H9 (cell line): ENCODE results near the gene VIT. TPM values are rescaled to one million over a fixed set of nuclear protein-coding genes. Genes with fewer than 3 reads are reported as not detected.

Experiments
- DNase-seq: peaks from one replicate; pipeline ENCODE4 v3.0.0-alpha.2; 2017
- H2AFZ ChIP-seq: one replicate; pipeline ENCODE4 v1.6.1; 2013; ENCODE audit warnings: mild to moderate bottlenecking, low read length, control low read depth, moderate library complexity
- H2AK5ac ChIP-seq: 2 replicates; pipeline ENCODE4 v1.6.1; 2013; ENCODE audit warnings: low read length, control low read depth, mixed read lengths; ENCODE audit not compliant: insufficient read length
- H2BK120ac ChIP-seq: one replicate; pipeline ENCODE4 v1.6.1; 2013; ENCODE audit warnings: low read depth, mild to moderate bottlenecking, low read length, control low read depth, inconsistent platforms; ENCODE audit not compliant: poor library complexity, severe bottlenecking
- H2BK12ac ChIP-seq: 2 replicates; pipeline ENCODE4 v1.6.1; 2013; ENCODE audit warnings: low read length, control low read depth, mixed read lengths, low read depth; ENCODE audit not compliant: insufficient read length
- H2BK15ac ChIP-seq: 2 replicates; pipeline ENCODE4 v1.6.1; 2013; ENCODE audit warnings: low read depth, low read length, control low read depth
- H2BK20ac ChIP-seq: one replicate; pipeline ENCODE4 v1.6.1; 2013; ENCODE audit warnings: low read depth, mild to moderate bottlenecking, low read length, control low read depth, inconsistent platforms; ENCODE audit not compliant: poor library complexity, severe bottlenecking
- H2BK5ac ChIP-seq: 2 replicates; pipeline ENCODE4 v1.6.1; 2013; ENCODE audit warnings: low read length, control low read depth, mixed read lengths; ENCODE audit not compliant: insufficient read length
- H3K14ac ChIP-seq: 2 replicates; pipeline ENCODE4 v1.6.1; 2013; ENCODE audit warnings: low read length, control low read depth; ENCODE audit not compliant: insufficient read depth
- H3K18ac ChIP-seq: 2 replicates; pipeline ENCODE4 v1.6.1; 2013; ENCODE audit warnings: low read depth, mild to moderate bottlenecking, mixed read lengths, low read length, control low read depth; ENCODE audit not compliant: insufficient read length
- H3K23ac ChIP-seq: 2 replicates; pipeline ENCODE4 v1.6.1; 2013; ENCODE audit warnings: low read length, control low read depth, mixed read lengths, low read depth; ENCODE audit not compliant: insufficient read length
- H3K23me2 ChIP-seq: 2 replicates; pipeline ENCODE4 v1.6.1; 2013; ENCODE audit warnings: low read depth, mild to moderate bottlenecking, mixed read lengths, low read length, control low read depth; ENCODE audit not compliant: insufficient read length, poor library complexity, severe bottlenecking
- H3K27ac ChIP-seq: 2 replicates; pipeline ENCODE4 v1.5.1; 2013; ENCODE audit warnings: low read length, control low read depth, mixed read lengths, low read depth; ENCODE audit not compliant: insufficient read length
- H3K27me3 ChIP-seq: 2 replicates; pipeline ENCODE4 v1.6.1; 2013; ENCODE audit warnings: low read length, control low read depth, inconsistent platforms; ENCODE audit not compliant: insufficient read depth
- H3K4ac ChIP-seq: 2 replicates; pipeline ENCODE4 v1.6.1; 2013; ENCODE audit warnings: low read depth, mild to moderate bottlenecking, control low read depth, inconsistent platforms, low read length, moderate library complexity
- H3K4me1 ChIP-seq: 2 replicates; pipeline ENCODE4 v1.6.1; 2013; ENCODE audit warnings: low read length, control low read depth, inconsistent platforms; ENCODE audit not compliant: insufficient read depth
- H3K4me2 ChIP-seq: 2 replicates; pipeline ENCODE4 v1.6.1; 2013; ENCODE audit warnings: low read length, control low read depth, mixed read lengths; ENCODE audit not compliant: insufficient read length, insufficient read depth
- H3K56ac ChIP-seq: 2 replicates; pipeline ENCODE4 v1.6.1; 2013; ENCODE audit warnings: low read depth, mild to moderate bottlenecking, mixed read lengths, low read length, control low read depth; ENCODE audit not compliant: insufficient read length
- H3K79me1 ChIP-seq: 2 replicates; pipeline ENCODE4 v1.6.1; 2013; ENCODE audit warnings: low read depth, mild to moderate bottlenecking, moderate library complexity, low read length, control low read depth, inconsistent platforms; ENCODE audit not compliant: insufficient read depth, poor library complexity, severe bottlenecking
- H3K79me2 ChIP-seq: 2 replicates; pipeline ENCODE4 v1.6.1; 2013; ENCODE audit warnings: low read length, control low read depth, inconsistent platforms; ENCODE audit not compliant: insufficient read depth
- H3K9ac ChIP-seq: 2 replicates; pipeline ENCODE4 v1.6.1; 2013; ENCODE audit warnings: low read length, control low read depth, mixed read lengths; ENCODE audit not compliant: insufficient read length; ENCODE audit errors: extremely low read depth
- H3K9me3 ChIP-seq: one replicate; pipeline ENCODE4 v1.6.1; 2013; ENCODE audit warnings: low read depth, low read length, inconsistent platforms; ENCODE audit not compliant: control insufficient read depth
- H3T11ph ChIP-seq: one replicate; pipeline ENCODE4 v1.6.1; 2013; ENCODE audit warnings: mild to moderate bottlenecking, low read length, control low read depth, inconsistent platforms
- H4K20me1 ChIP-seq: one replicate; pipeline ENCODE4 v1.6.1; 2013; ENCODE audit not compliant: control insufficient read depth, insufficient read length, insufficient read depth
- H4K5ac ChIP-seq: 2 replicates; pipeline ENCODE4 v1.6.1; 2013; ENCODE audit warnings: low read depth, mild to moderate bottlenecking, mixed read lengths, low read length, control low read depth; ENCODE audit not compliant: insufficient read length
- H4K8ac ChIP-seq: replicated peaks from 2 replicates; pipeline ENCODE4 v1.6.1; 2013; ENCODE audit warnings: low read length, control low read depth, mixed read lengths, low read depth; ENCODE audit not compliant: insufficient read length
- H4K91ac ChIP-seq: 2 replicates; pipeline ENCODE4 v1.6.1; 2013; ENCODE audit warnings: low read depth, mild to moderate bottlenecking, moderate library complexity, mixed read lengths, low read length, control low read depth; ENCODE audit not compliant: insufficient read length
- H3K27ac Mint-ChIP-seq, 3 experiments: 2 replicates in 2 of 3; 3 replicates in 1 of 3; pipeline ENCODE4 v1.8.0; 2020 to 2021; ENCODE audit warnings: mixed read lengths in 3 of 3, mild to moderate bottlenecking in 1 of 3, moderate library complexity in 1 of 3
- H3K27me3 Mint-ChIP-seq: 2 replicates; pipeline ENCODE4 v1.8.0; 2021; ENCODE audit warnings: low read depth, mild to moderate bottlenecking, moderate library complexity, mixed read lengths
- H3K36me3 Mint-ChIP-seq, 3 experiments: 2 replicates in 2 of 3; 3 replicates in 1 of 3; pipeline ENCODE4 v1.8.0; 2020 to 2021; ENCODE audit warnings: low read depth in 3 of 3, mixed read lengths in 3 of 3; ENCODE audit not compliant: insufficient read depth in 1 of 3
- H3K4me1 Mint-ChIP-seq, 2 experiments: 2 replicates each; pipeline ENCODE4 v1.8.0; 2020; ENCODE audit warnings: mixed read lengths in 2 of 2
- H3K4me3 Mint-ChIP-seq, 2 experiments: 2 replicates in 1 of 2; 3 replicates in 1 of 2; pipeline ENCODE4 v1.8.0; 2020 to 2021; ENCODE audit warnings: mild to moderate bottlenecking in 2 of 2, mixed read lengths in 2 of 2, moderate library complexity in 1 of 2
- H3K9me3 Mint-ChIP-seq, 2 experiments: 2 replicates in 1 of 2; 3 replicates in 1 of 2; pipeline ENCODE4 v1.8.0; 2020; ENCODE audit warnings: mild to moderate bottlenecking in 2 of 2, mixed read lengths in 2 of 2, moderate library complexity in 1 of 2
- WGBS: extraction: QIAGEN DNeasy Blood & Tissue Kit; methylation state at CpG from one replicate; pipeline ENCODE4 v1.1.7; 2013; ENCODE audit warnings: missing lambda C conversion rate, low lambda C conversion rate, mixed read lengths; ENCODE audit not compliant: insufficient read length; ENCODE audit errors: extremely low coverage; 5-methylcytosine and 5-hydroxymethylcytosine counted together
- total RNA-seq: library from RNA; stranded (reverse); gene quantifications from 2 replicates; pipeline ENCODE4 v1.2.1, GENCODE V29; 2021
- TF ChIP-seq, protein P1 (sequence below): fragments of 200-600 bp; sonication (generic); conservative IDR thresholded peaks from 3 replicates; pipeline ENCODE4 v1.8.0; 2021; ENCODE audit warnings: antibody characterized with exemption, mild to moderate bottlenecking

The VIT gene
- total RNA-seq, 1 experiment from 2014 or later = 0.15 TPM

DNA sequence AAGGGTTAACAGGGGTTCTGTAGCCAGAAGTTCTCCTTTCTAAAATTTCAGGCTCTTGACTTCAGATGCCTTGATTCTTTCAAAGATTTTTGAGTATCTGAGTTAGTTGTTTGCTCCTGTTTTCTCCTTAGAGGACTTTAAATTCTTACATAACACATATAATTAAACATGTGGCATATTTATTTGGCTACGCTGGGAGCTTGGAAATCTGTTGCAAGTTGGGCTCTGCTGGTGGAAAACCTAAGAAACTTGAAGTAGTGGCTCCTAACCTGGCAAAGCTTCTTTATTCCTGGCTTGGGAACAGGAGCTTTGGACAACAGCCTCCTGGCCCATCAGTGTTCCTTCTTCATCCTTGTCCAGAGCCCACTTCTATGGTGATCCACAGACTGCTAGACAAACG is 72.6 kb downstream of the VIT start:
- H3K36me3 Mint-ChIP-seq = peaks cover 0 to 7% (median 1%) of the 10 kb centered on the region in 3 experiments; a peak in 5 of 7 replicates
- no peak overlapping the region for H3K4me2 ChIP-seq
- no peak overlapping the region for H4K8ac ChIP-seq
- H3K4me3 Mint-ChIP-seq = no peak overlapping the region
- no peak overlapping the region for H3K18ac ChIP-seq
- H3K27ac Mint-ChIP-seq = no peak overlapping the region
- TF ChIP-seq, protein P1, sequence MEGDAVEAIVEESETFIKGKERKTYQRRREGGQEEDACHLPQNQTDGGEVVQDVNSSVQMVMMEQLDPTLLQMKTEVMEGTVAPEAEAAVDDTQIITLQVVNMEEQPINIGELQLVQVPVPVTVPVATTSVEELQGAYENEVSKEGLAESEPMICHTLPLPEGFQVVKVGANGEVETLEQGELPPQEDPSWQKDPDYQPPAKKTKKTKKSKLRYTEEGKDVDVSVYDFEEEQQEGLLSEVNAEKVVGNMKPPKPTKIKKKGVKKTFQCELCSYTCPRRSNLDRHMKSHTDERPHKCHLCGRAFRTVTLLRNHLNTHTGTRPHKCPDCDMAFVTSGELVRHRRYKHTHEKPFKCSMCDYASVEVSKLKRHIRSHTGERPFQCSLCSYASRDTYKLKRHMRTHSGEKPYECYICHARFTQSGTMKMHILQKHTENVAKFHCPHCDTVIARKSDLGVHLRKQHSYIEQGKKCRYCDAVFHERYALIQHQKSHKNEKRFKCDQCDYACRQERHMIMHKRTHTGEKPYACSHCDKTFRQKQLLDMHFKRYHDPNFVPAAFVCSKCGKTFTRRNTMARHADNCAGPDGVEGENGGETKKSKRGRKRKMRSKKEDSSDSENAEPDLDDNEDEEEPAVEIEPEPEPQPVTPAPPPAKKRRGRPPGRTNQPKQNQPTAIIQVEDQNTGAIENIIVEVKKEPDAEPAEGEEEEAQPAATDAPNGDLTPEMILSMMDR = no peak
- no peak overlapping the region for H4K91ac ChIP-seq
- no peak overlapping the region for H3K56ac ChIP-seq
- peaks cover 5 to 7% of the 10 kb centered on the region in 2 experiments for H3K9me3 Mint-ChIP-seq
- H3K4me1 ChIP-seq = no peaks in the 10 kb centered on the region
- no peak overlapping the region for H3K27ac ChIP-seq
- H2BK15ac ChIP-seq = no peak overlapping the region
- no peak overlapping the region for H2BK120ac ChIP-seq
- H2BK5ac ChIP-seq = no peak overlapping the region
- no peak overlapping the region for H2BK12ac ChIP-seq
- no peaks in the 10 kb centered on the region for H3K79me2 ChIP-seq
- no CpG with 5 or more reads among the region's 2 CpGs for whole genome bisulfite sequencing
- no peak overlapping the region for H3K23ac ChIP-seq
- H3K14ac ChIP-seq = no peak overlapping the region
- H3K9me3 ChIP-seq = no peaks in the 10 kb centered on the region
- no peak overlapping the region for H4K5ac ChIP-seq
- no peak overlapping the region for H2AK5ac ChIP-seq
- H3K9ac ChIP-seq = no peak overlapping the region
- no peak for DNase-seq
- no peaks in the 10 kb centered on the region; the same call in 1 of the 2 replicates for H3K27me3 Mint-ChIP-seq
- no peaks in the 10 kb centered on the region for H3K27me3 ChIP-seq
- no peak overlapping the region for H3K4ac ChIP-seq
- no peaks in the 10 kb centered on the region for H3K79me1 ChIP-seq
- 0 out of 4 replicates have a peak, but pooled peaks cover 2% of the 10 kb centered on the region in 2 experiments for H3K4me1 Mint-ChIP-seq
- H2AFZ ChIP-seq = no peak overlapping the region
- H4K20me1 ChIP-seq = no peaks in the 10 kb centered on the region
- no peak overlapping the region for H3T11ph ChIP-seq
- no peak overlapping the region for H2BK20ac ChIP-seq
- no peaks in the 10 kb centered on the region for H3K23me2 ChIP-seq
